ENCODE measurements around the gene KLHL7. TPM values are rescaled to one million over a fixed set of nuclear protein-coding genes. Genes with fewer than 3 reads are reported as not detected.

KLHL7 gene
- total RNA-seq, 1 donor from 2014 or later, result 68.9 TPM

DNA sequence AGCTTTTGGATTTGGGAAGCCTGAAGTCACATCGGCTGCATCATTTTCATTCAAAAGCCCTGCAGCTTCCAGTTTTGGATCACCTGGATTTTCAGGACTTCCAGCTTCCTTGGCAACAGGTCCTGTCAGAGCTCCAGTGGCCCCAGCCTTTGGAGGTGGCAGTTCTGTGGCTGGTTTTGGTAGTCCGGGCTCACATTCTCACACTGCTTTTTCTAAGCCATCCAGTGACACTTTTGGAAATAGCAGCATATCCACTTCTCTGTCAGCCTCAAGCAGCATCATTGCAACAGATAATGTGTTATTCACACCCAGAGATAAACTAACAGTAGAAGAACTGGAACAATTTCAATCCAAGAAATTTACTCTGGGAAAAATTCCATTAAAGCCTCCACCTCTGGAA is 94.7 kb downstream of the KLHL7 start:
- no peak overlapping the region for H3K4me3 Mint-ChIP-seq (ENCODE audit: low read depth)
- peaks cover 20% of the 10 kb centered on the region for H3K36me3 Mint-ChIP-seq (ENCODE audit: insufficient read depth)
- H3K27me3 Mint-ChIP-seq, result no peaks in the 10 kb centered on the region
- no peaks in the 10 kb centered on the region for H3K9me3 Mint-ChIP-seq (ENCODE audit: low read depth)
- no peak overlapping the region for H3K27ac Mint-ChIP-seq
- TF ChIP-seq, protein P1, sequence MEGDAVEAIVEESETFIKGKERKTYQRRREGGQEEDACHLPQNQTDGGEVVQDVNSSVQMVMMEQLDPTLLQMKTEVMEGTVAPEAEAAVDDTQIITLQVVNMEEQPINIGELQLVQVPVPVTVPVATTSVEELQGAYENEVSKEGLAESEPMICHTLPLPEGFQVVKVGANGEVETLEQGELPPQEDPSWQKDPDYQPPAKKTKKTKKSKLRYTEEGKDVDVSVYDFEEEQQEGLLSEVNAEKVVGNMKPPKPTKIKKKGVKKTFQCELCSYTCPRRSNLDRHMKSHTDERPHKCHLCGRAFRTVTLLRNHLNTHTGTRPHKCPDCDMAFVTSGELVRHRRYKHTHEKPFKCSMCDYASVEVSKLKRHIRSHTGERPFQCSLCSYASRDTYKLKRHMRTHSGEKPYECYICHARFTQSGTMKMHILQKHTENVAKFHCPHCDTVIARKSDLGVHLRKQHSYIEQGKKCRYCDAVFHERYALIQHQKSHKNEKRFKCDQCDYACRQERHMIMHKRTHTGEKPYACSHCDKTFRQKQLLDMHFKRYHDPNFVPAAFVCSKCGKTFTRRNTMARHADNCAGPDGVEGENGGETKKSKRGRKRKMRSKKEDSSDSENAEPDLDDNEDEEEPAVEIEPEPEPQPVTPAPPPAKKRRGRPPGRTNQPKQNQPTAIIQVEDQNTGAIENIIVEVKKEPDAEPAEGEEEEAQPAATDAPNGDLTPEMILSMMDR (IDR thresholded peaks at IDR 0.05; ENCODE audit: unreplicated experiment), result no peak
- DNase-seq (ENCODE audit: low spot score, unreplicated experiment), result no peak
- H3K4me1 Mint-ChIP-seq (ENCODE audit: low read depth), result no peaks in the 10 kb centered on the region

DNA sequence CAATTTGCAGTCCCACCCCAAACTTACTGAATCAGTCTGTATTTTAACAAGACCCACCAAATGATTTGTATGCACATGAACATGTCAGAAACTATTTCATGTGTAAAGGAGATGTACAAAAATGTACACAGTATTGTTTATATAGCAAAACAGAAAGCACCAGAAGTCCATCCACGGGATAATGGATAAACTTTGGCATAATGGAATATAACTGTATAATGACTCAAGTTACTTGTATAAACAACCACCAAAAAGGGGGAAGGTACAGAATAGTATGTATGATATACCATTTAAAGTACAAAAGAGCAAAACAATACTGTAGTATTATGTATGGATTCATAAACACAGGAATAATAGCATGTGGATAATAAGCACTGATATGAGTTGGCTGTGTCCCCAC is 98.7 kb downstream of the KLHL7 start:
- no peak for DNase-seq (ENCODE audit: low spot score, unreplicated experiment)
- Mint-ChIP-seq H3K27ac (no peak overlapping the region), H3K9me3 (ENCODE audit: low read depth) (no peaks in the 10 kb centered on the region), H3K4me1 (ENCODE audit: low read depth) (peaks cover 12% of the 10 kb centered on the region), H3K27me3 (no peaks in the 10 kb centered on the region), H3K36me3 (ENCODE audit: insufficient read depth) (peaks cover 17% of the 10 kb centered on the region), H3K4me3 (ENCODE audit: low read depth) (no peak overlapping the region)
- TF ChIP-seq, protein P1 (IDR thresholded peaks at IDR 0.05; ENCODE audit: unreplicated experiment), result no peak

DNA sequence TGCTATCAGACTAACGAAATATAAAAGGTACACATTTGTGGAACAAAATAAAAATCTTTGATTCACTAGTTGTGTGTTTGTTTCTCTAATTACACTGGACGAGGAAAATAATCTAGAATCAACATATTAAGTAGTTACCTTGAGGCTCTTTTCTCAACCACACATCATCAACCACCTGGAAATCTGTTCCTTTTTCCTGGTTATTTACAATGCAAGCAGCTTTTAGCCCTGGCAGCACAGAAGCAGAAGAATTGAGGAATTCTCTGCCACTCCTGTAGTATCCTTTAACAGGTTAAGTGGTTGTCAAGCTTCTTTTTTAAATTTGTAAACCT is 100.0 kb downstream of the KLHL7 start:
- no peaks in the 10 kb centered on the region for H3K27me3 Mint-ChIP-seq
- peak overlapping the region; percentile 59 for H3K27ac Mint-ChIP-seq
- H3K9me3 Mint-ChIP-seq (ENCODE audit: low read depth), result no peaks in the 10 kb centered on the region
- peak overlapping the region; percentile 59 for H3K4me3 Mint-ChIP-seq (ENCODE audit: low read depth)
- peaks cover 15% of the 10 kb centered on the region for H3K36me3 Mint-ChIP-seq (ENCODE audit: insufficient read depth)
- TF ChIP-seq, protein P1 (IDR thresholded peaks at IDR 0.05; ENCODE audit: unreplicated experiment), result no peak
- peaks cover 12% of the 10 kb centered on the region for H3K4me1 Mint-ChIP-seq (ENCODE audit: low read depth)
- no peak for DNase-seq (ENCODE audit: low spot score, unreplicated experiment)

DNA sequence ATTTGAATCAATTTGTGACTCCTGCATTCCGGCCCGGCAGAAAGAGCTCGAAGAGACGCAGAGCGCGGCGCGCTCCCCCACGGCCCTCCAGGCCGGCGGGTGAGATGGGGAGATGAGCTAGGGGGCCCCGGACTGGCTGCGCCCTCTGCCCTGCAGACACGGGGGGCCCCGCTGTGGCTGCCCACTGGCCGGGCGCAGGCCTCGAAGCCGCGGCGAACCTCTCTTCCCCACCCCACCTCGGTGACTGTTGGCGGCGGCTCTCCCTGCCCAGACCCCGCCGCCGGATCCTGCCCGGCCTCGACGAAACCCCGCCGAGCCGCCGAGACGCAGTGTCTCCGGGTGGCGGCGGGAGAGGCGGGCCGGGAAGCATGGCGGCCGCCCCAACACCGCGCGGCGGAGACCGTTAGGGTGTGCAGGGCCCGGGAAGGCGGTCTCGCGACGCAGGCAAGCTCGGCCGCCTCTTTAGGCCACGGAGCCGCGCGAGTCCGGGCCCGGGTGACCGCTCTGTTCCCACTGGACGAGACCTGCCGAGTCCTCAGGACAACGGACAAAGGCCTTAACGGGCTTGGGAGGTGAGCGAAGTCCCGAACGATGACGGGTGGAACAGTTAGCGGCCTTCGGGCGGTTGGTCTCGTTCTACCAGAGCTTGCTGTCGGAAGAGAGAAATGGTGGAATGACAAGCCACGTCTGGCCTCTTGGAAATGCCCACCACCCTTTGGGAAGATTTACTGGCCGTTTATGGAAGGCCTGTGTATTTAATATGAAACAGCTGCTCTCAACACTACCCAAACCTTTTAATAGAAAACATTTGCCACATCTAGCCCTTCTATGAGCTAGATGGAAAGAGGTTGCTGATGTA is 100.6 kb downstream of the KLHL7 start:
- Mint-ChIP-seq H3K27ac (peak overlapping the region; percentile 62), H3K36me3 (ENCODE audit: insufficient read depth) (peaks cover 14% of the 10 kb centered on the region), H3K4me3 (ENCODE audit: low read depth) (peak overlapping the region; percentile 59), H3K27me3 (no peaks in the 10 kb centered on the region), H3K9me3 (ENCODE audit: low read depth) (no peaks in the 10 kb centered on the region), H3K4me1 (ENCODE audit: low read depth) (peaks cover 13% of the 10 kb centered on the region)
- no peak for DNase-seq (ENCODE audit: low spot score, unreplicated experiment)
- TF ChIP-seq, protein P1 (IDR thresholded peaks at IDR 0.05; ENCODE audit: unreplicated experiment), result no peak

DNA sequence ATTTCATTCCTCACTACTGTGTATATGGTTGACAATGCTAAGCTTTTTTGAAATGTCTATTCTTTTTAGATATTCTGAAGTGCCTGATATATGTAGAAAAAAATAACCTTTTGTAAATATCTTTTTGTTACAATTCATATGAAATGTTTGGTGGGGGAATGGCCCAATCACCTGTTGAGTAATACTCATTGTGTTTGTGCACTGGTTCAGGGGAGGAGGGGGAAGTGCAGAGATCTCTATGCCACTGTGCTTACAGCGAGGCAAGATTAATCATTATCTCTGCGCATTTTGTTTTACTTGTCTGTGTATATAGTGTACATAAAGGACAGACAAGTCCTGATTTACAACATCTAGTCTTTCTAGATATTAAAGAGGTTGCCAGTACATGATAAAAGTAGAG is 101.4 kb downstream of the KLHL7 start:
- H3K9me3 Mint-ChIP-seq (ENCODE audit: low read depth), result no peaks in the 10 kb centered on the region
- H3K27me3 Mint-ChIP-seq, result no peaks in the 10 kb centered on the region
- H3K4me1 Mint-ChIP-seq (ENCODE audit: low read depth), result peaks cover 21% of the 10 kb centered on the region
- H3K36me3 Mint-ChIP-seq (ENCODE audit: insufficient read depth), result peaks cover 12% of the 10 kb centered on the region
- no peak for DNase-seq (ENCODE audit: low spot score, unreplicated experiment)
- TF ChIP-seq, protein P1 (IDR thresholded peaks at IDR 0.05; ENCODE audit: unreplicated experiment), result no peak
- H3K4me3 Mint-ChIP-seq (ENCODE audit: low read depth), result peak overlapping the region; percentile 39
- H3K27ac Mint-ChIP-seq, result no peak overlapping the region
